ENCODE measurements around the gene PKM. TPM values are rescaled to one million over a fixed set of nuclear protein-coding genes. Genes with fewer than 3 reads are reported as not detected.

Gene PKM
- polyA plus RNA-seq, 1 experiment: 2,130 TPM

- POLR2A ChIA-PET: interaction anchor here (0.6 to 2.6 kb wide), 13 partner anchors 8 to 121 kb away, joined by 3 to 19 read pairs (median 5); partner anchors contain the start of gene GRAMD2A
- CTCF ChIA-PET: interaction anchor here (0.6 to 2.5 kb wide), 2 partner anchors 33 to 58 kb away, joined by 6 to 7 read pairs; partner anchors contain the start of gene GRAMD2A
- Histone ChIP-seq H3K27ac (ENCODE audit: low read depth, low read length) (peak overlapping the region; percentile 93), H3K4me3 (ENCODE audit: low read depth, low read length) (peak overlapping the region; percentile 96), H3K27me3 (ENCODE audit: control insufficient read depth, insufficient read depth, low read length) (no peaks in the 10 kb centered on the region), H3K9me3 (ENCODE audit: control insufficient read depth, insufficient read depth, low read length) (no peaks in the 10 kb centered on the region; the same call in 1 of the 2 replicates)
- DNase-seq (ENCODE audit: low read depth, low spot score): peak; percentile 73
- TF ChIP-seq CTCF (IDR thresholded peaks at IDR 0.05; ENCODE audit: low read depth, low read length): no peak
These were observed 559 bp downstream of the PKM start for GRCh38 chr15:72230197-72231065.

GRCh38 chr15:72229947-72230196 is 1.1 kb downstream of the PKM start:
- POLR2A ChIA-PET: interaction anchor here (0.6 to 2.6 kb wide), 10 partner anchors 8 to 122 kb away, joined by 3 to 19 read pairs (median 8); partner anchors contain the start of gene GRAMD2A
- H3K9me3 ChIP-seq (ENCODE audit: control insufficient read depth, insufficient read depth, low read length): no peaks in the 10 kb centered on the region; the same call in 1 of the 2 replicates
- CTCF ChIA-PET: interaction anchor here (0.6 to 2.5 kb wide), 2 partner anchors 32 to 57 kb away, joined by 6 to 7 read pairs; partner anchors contain the start of gene GRAMD2A
- TF ChIP-seq CTCF (IDR thresholded peaks at IDR 0.05; ENCODE audit: low read depth, low read length): no peak
- DNase-seq (ENCODE audit: low read depth, low spot score): no peak
- no peaks in the 10 kb centered on the region for H3K27me3 ChIP-seq (ENCODE audit: control insufficient read depth, insufficient read depth, low read length)
- peak overlapping the region; percentile 96 for H3K4me3 ChIP-seq (ENCODE audit: low read depth, low read length)
- peak overlapping the region; percentile 93 for H3K27ac ChIP-seq (ENCODE audit: low read depth, low read length)

GRCh38 chr15:72229076-72229946 is 1.7 kb downstream of the PKM start:
- ChIA-PET POLR2A (interaction anchor here (0.5 to 2.6 kb wide), 9 partner anchors 7 to 1781 kb away, joined by 3 to 19 read pairs (median 8); no protein-coding TSS in a partner anchor), CTCF (no interaction called here)
- Histone ChIP-seq H3K27ac (ENCODE audit: low read depth, low read length) (peak overlapping the region; percentile 93), H3K9me3 (ENCODE audit: control insufficient read depth, insufficient read depth, low read length) (no peaks in the 10 kb centered on the region; the same call in 1 of the 2 replicates), H3K4me3 (ENCODE audit: low read depth, low read length) (peak overlapping the region; percentile 96), H3K27me3 (ENCODE audit: control insufficient read depth, insufficient read depth, low read length) (no peaks in the 10 kb centered on the region)
- DNase-seq (ENCODE audit: low read depth, low spot score): no peak
- TF ChIP-seq CTCF (IDR thresholded peaks at IDR 0.05; ENCODE audit: low read depth, low read length): no peak

- ChIA-PET POLR2A (interaction anchor here (1.0 to 2.3 kb wide), 5 partner anchors 10 to 111 kb away, joined by 3 to 13 read pairs (median 6); no protein-coding TSS in a partner anchor), CTCF (interaction anchor here (0.7 to 1.9 kb wide), 3 partner anchors 28 to 245 kb away, joined by 3 to 13 read pairs (median 5); no protein-coding TSS in a partner anchor)
- Histone ChIP-seq H3K27me3 (ENCODE audit: control insufficient read depth, insufficient read depth, low read length) (no peaks in the 10 kb centered on the region), H3K27ac (ENCODE audit: low read depth, low read length) (peak overlapping the region; percentile 93), H3K9me3 (ENCODE audit: control insufficient read depth, insufficient read depth, low read length) (no peaks in the 10 kb centered on the region; the same call in 1 of the 2 replicates), H3K4me3 (ENCODE audit: low read depth, low read length) (peak overlapping the region; percentile 96)
- DNase-seq (ENCODE audit: low read depth, low spot score): no peak
- no peak for TF ChIP-seq CTCF (IDR thresholded peaks at IDR 0.05; ENCODE audit: low read depth, low read length)
These were observed 3.3 kb downstream of the PKM start for GRCh38 chr15:72227720-72228119.

All from AG04450 (cell line).